Spinal cord (tissue), 10 donors: ENCODE results near the gene TRPM2. TPM values are rescaled to one million over a fixed set of nuclear protein-coding genes. Genes with fewer than 3 reads are reported as not detected.
"Not testable (repeated sequence)": the region's sequence is repeated elsewhere in the genome, so short reads cannot be mapped to it uniquely, and the experiment has no call there.

Experiments
- DNase-seq, 6 donors: peaks; one replicate each; pipeline versions ENCODE4 v3.0.0 to v3.0.0-alpha.2; 2013 to 2015; ENCODE audit warnings: low spot score in 6 of 6, low read depth in 4 of 6
- H3K27ac ChIP-seq: one replicate; pipeline ENCODE4 v1.5.1; 2013; ENCODE audit warnings: low read depth, low read length, control low read depth
- H3K27me3 ChIP-seq: one replicate; pipeline ENCODE4 v1.6.1; 2013; ENCODE audit warnings: low read length; ENCODE audit not compliant: control insufficient read depth, insufficient read depth
- H3K36me3 ChIP-seq: one replicate; pipeline ENCODE4 v1.6.1; 2013; ENCODE audit warnings: low read length; ENCODE audit not compliant: control insufficient read depth, insufficient read depth
- H3K4me1 ChIP-seq: one replicate; pipeline ENCODE4 v1.6.1; 2013; ENCODE audit warnings: low read length; ENCODE audit not compliant: control insufficient read depth, insufficient read depth
- H3K4me3 ChIP-seq: one replicate; pipeline ENCODE4 v1.5.1; 2013; ENCODE audit warnings: low read depth, low read length, control low read depth
- H3K9me3 ChIP-seq: one replicate; pipeline ENCODE4 v1.6.1; 2013; ENCODE audit warnings: low read length; ENCODE audit not compliant: control insufficient read depth, insufficient read depth
- WGBS: methylation state at CpG from one replicate; pipeline ENCODE4 v1.1.5; 2013; ENCODE audit warnings: missing lambda C conversion rate; ENCODE audit not compliant: insufficient coverage; 5-methylcytosine and 5-hydroxymethylcytosine counted together
- polyA plus RNA-seq, 2 donors: library from polyadenylated mRNA; unstranded; fragments of 120-200 nt; gene quantifications; one replicate each; pipeline ENCODE4 v1.2.1, GENCODE V29; 2013; ENCODE audit not compliant: insufficient read length in 2 of 2
- total RNA-seq, 2 donors: library from RNA; depleted of rRNA in 1 of 2; stranded (reverse); fragments of 120-200 nt in 1 of 2; fragments of >200 nt in 1 of 2; gene quantifications; one replicate each; pipeline versions ENCODE4 v1.2.3 to v1.2.4, GENCODE V29; 2013 to 2014
- donor health status: healthy.

The TRPM2 gene
- total and polyA plus RNA-seq, 4 donors: 4.0 to 21.4 (median 14.5) TPM

GRCh38 chr21:44399955-44400790, 46.8 kb downstream of the TRPM2 start:
- H3K4me3 ChIP-seq: no peak overlapping the region
- 93% methylated on average over 25 of the region's 25 CpGs for WGBS

GRCh38 chr21:44400791-44401385, 47.5 kb downstream of the TRPM2 start:
- Histone ChIP-seq H3K27ac (no peak overlapping the region), H3K9me3 (no peaks in the 10 kb centered on the region), H3K36me3 (peaks cover 59% of the 10 kb centered on the region), H3K27me3 (no peaks in the 10 kb centered on the region), H3K4me3 (no peak overlapping the region), H3K4me1 (no peaks in the 10 kb centered on the region)
- WGBS: 79% methylated on average over 11 of the region's 14 CpGs
- no peak for DNase-seq

More at GRCh38 chr21:44399955-44400790, 46.8 kb downstream of the TRPM2 start:
- no peak overlapping the region for H3K27ac ChIP-seq
- no peak for DNase-seq
- H3K4me1 ChIP-seq: no peaks in the 10 kb centered on the region
- no peaks in the 10 kb centered on the region for H3K27me3 ChIP-seq
- H3K9me3 ChIP-seq: no peaks in the 10 kb centered on the region
- H3K36me3 ChIP-seq: peaks cover 52% of the 10 kb centered on the region

GRCh38 chr21:44401386-44402160, 48.2 kb downstream of the TRPM2 start:
- Histone ChIP-seq H3K9me3 (no peaks in the 10 kb centered on the region), H3K4me1 (no peaks in the 10 kb centered on the region), H3K27me3 (no peaks in the 10 kb centered on the region), H3K36me3 (peaks cover 65% of the 10 kb centered on the region), H3K4me3 (no peak overlapping the region), H3K27ac (no peak overlapping the region)
- no peak for DNase-seq
- 86% methylated on average over 30 of the region's 32 CpGs for WGBS

DNA sequence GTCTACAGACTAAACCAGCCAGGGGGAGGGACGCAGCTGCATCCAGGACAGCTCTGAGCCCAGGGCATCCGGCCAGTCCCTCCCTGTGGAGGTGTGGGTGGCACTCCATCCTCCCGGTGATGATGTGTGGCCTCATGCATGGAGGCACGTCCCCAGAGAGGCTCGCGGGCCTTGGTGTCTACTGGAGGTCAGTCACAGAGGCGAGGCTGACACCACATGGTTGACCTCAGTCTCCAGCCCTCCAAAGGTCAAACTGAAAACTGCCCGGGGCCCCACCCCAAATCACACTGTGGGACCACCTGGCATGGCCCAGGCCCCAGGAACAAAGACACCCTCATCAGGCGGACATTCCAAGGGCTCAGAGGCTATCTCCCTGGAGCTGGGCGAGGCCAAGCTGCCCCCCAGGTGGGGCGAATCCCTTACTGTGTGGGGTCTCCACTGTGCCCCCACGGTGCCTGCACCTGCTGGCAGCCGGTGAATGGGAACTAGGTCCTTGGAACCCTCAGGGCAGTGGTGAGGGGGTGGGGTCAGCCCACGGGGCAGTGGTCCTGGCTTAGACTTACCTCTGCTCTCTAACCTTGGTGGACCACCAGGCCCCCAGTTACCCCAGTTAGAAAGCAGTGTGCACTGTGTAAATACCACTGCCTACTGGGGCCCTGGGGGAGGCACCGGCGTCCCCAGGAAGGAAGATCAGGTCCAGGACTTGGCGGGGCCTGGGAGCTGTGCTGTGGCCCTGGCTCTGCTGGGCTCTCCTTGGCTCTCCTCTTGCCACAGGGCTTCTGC, 49.1 kb downstream of the TRPM2 start:
- H3K9me3 ChIP-seq: no peaks in the 10 kb centered on the region
- H3K36me3 ChIP-seq: peaks cover 65% of the 10 kb centered on the region
- H3K4me3 ChIP-seq: no peak overlapping the region
- 88% methylated on average over 17 of the region's 17 CpGs for WGBS
- no peaks in the 10 kb centered on the region for H3K4me1 ChIP-seq
- H3K27me3 ChIP-seq: no peaks in the 10 kb centered on the region
- no peak overlapping the region for H3K27ac ChIP-seq
- no peak for DNase-seq

- Histone ChIP-seq H3K4me3 (no peak overlapping the region), H3K36me3 (peaks cover 62% of the 10 kb centered on the region), H3K27me3 (no peaks in the 10 kb centered on the region), H3K27ac (no peak overlapping the region), H3K4me1 (no peaks in the 10 kb centered on the region), H3K9me3 (no peaks in the 10 kb centered on the region)
- DNase-seq: no peak
- WGBS: 75% methylated on average over 3 of the region's 3 CpGs
These were observed 49.9 kb downstream of the TRPM2 start for GRCh38 chr21:44403106-44404020.

DNA sequence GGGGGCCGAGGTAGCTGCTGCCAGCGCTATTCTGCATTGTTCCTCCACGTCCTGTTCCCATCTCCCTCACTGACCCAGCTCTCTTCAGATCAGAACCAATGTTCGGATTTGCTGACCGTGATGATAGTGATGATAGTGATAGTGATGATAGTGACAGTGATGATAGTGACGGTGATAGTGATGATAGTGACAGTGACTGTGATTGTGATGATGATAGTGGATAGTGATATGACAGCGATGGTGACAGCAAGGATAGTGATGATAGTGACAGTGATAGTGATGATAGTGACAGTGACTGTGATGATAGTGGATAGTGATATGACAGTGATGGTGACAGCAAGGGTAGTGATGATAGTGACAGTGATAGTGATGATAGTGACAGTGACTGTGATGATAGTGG, 51.1 kb downstream of the TRPM2 start:
- WGBS: 100% methylated on average over 3 of the region's 7 CpGs
- DNase-seq, H3K4me1 ChIP-seq: not testable (repeated sequence)

GRCh38 chr21:44405091-44405947, 51.9 kb downstream of the TRPM2 start:
- Histone ChIP-seq H3K27me3 (no peaks in the 10 kb centered on the region), H3K9me3 (no peaks in the 10 kb centered on the region), H3K27ac (no peak overlapping the region), H3K36me3 (peaks cover 48% of the 10 kb centered on the region), H3K4me3 (no peak overlapping the region), H3K4me1 (no peaks in the 10 kb centered on the region)
- no peak for DNase-seq
- 86% methylated on average over 27 of the region's 34 CpGs for WGBS

More for the DNA sequence above, 51.1 kb downstream of the TRPM2 start:
- H3K4me3 ChIP-seq, H3K9me3 ChIP-seq, H3K27ac ChIP-seq, H3K27me3 ChIP-seq: not testable (repeated sequence)
- H3K36me3 ChIP-seq: peaks cover 57% of the 10 kb centered on the region
